Lung (tissue), 12 donors: ENCODE measurements around the gene LTA. TPM values are rescaled to one million over a fixed set of nuclear protein-coding genes. Genes with fewer than 3 reads are reported as not detected.

Source experiments
- ATAC-seq: fragments of 200-7000 bp; cut with Tn5 transposase; one replicate; pipeline ENCODE4 v1.9.1; 2020; ENCODE audit warnings: moderate number of reproducible peaks; ENCODE audit not compliant: insufficient read depth, low FRiP score
- DNase-seq, 3 donors: peaks; one replicate each; pipeline ENCODE4 v3.0.0-alpha.2; 2013 to 2017
- H3K27ac ChIP-seq, 2 donors: one replicate each; pipeline ENCODE4 v1.5.1; 2013; ENCODE audit warnings: mild to moderate bottlenecking in 2 of 2, moderate library complexity in 2 of 2, control low read depth in 1 of 2, inconsistent platforms in 1 of 2, low read depth in 1 of 2, low read length in 1 of 2
- H3K27me3 ChIP-seq, 3 donors: one replicate each; pipeline ENCODE4 v1.5.1; 2013; ENCODE audit warnings: low read length in 2 of 3; ENCODE audit not compliant: control insufficient read depth in 3 of 3, insufficient read depth in 3 of 3
- H3K36me3 ChIP-seq, 4 donors: one replicate each; pipeline ENCODE4 v1.5.1; 2013; ENCODE audit warnings: low read length in 4 of 4, mild to moderate bottlenecking in 1 of 4, moderate library complexity in 1 of 4; ENCODE audit not compliant: control insufficient read depth in 4 of 4, insufficient read depth in 4 of 4
- H3K4me1 ChIP-seq, 5 donors: one replicate each; pipeline ENCODE4 v1.5.1; 2013; ENCODE audit warnings: low read length in 5 of 5, mild to moderate bottlenecking in 2 of 5, moderate library complexity in 1 of 5; ENCODE audit not compliant: control insufficient read depth in 5 of 5, insufficient read depth in 5 of 5
- H3K4me3 ChIP-seq: one replicate; pipeline ENCODE4 v1.5.1; 2013; ENCODE audit warnings: mild to moderate bottlenecking, control low read depth, moderate library complexity
- H3K9ac ChIP-seq, 2 donors: one replicate each; pipeline ENCODE4 v1.5.1; 2013; ENCODE audit warnings: low read length in 2 of 2, control low read depth in 1 of 2; ENCODE audit not compliant: insufficient read depth in 1 of 2
- H3K9me3 ChIP-seq, 4 donors: one replicate each; pipeline ENCODE4 v1.5.1; 2013; ENCODE audit warnings: low read length in 3 of 4, mild to moderate bottlenecking in 1 of 4, moderate library complexity in 1 of 4; ENCODE audit not compliant: control insufficient read depth in 4 of 4, insufficient read depth in 3 of 4
- whole genome bisulfite sequencing, 2 donors: extraction: QIAGEN DNeasy Blood & Tissue Kit; methylation state at CpG; one replicate each; pipeline ENCODE4 v1.1.7; 2013; 5-methylcytosine and 5-hydroxymethylcytosine counted together
- polyA plus RNA-seq, 2 donors: library from polyadenylated mRNA; stranded (reverse); fragments of 200-250 nt; gene quantifications; one replicate each; pipeline ENCODE4 v1.2.1, GENCODE V29; 2013
- total RNA-seq, 2 donors: library from RNA; depleted of rRNA in 1 of 2; stranded (reverse); fragments of >200 nt in 1 of 2; gene quantifications; one replicate each; pipeline ENCODE4 v1.2.1, GENCODE V29; 2014 to 2021
- TF ChIP-seq, protein P1 (sequence below): IDR thresholded peaks from 2 replicates; pipeline ENCODE4 v1.5.1; 2012; ENCODE audit warnings: mild to moderate bottlenecking; ENCODE audit errors: control extremely low read depth, extremely low read depth
- donor health status: control.
- donor health status: control.
- donor health status: Bipolar disorder and iron deficiency.
- donor health status: healthy.
- donor health status: DM: yes; HTN: yes; CAD: no.

The LTA gene
- total and polyA plus RNA-seq, 4 donors, result 0.28 to 1.2 (median 0.47) TPM

DNA sequence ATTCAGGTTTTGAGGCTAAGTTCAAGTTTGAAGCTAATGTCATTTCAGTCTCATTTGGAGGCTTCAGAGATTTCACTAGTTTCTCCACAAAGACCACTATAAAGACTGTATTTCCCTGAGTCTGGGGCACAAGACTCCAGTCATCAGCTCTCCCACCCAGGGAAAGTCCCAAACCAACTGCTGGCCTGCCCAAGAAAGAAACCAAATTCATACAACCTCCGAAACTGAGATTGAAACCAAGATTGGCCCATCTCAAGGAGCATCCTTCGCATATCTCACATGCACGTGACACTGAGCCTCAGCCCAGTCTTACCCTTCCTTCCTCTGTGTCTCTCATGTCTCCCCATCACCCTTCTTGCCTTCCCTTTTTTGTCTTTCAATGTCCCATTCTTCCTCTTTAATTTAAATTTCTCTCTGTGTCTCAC lies 3.5 kb upstream of the LTA start:
- Histone ChIP-seq H3K27me3 (peaks cover 0 to 9% (median 0%) of the 10 kb centered on the region in 3 donors), H3K9me3 (no peaks in the 10 kb centered on the region), H3K9ac (no peak overlapping the region), H3K27ac (no peak overlapping the region), H3K4me1 (no peaks in the 10 kb centered on the region), H3K36me3 (no peaks in the 10 kb centered on the region), H3K4me3 (no peak overlapping the region)
- DNase-seq (no peak), ATAC-seq (peak; percentile 66)
- 7 to 53% methylated on average over 3 of the region's 3 CpGs for WGBS, 2 donors
- TF ChIP-seq, protein P1, sequence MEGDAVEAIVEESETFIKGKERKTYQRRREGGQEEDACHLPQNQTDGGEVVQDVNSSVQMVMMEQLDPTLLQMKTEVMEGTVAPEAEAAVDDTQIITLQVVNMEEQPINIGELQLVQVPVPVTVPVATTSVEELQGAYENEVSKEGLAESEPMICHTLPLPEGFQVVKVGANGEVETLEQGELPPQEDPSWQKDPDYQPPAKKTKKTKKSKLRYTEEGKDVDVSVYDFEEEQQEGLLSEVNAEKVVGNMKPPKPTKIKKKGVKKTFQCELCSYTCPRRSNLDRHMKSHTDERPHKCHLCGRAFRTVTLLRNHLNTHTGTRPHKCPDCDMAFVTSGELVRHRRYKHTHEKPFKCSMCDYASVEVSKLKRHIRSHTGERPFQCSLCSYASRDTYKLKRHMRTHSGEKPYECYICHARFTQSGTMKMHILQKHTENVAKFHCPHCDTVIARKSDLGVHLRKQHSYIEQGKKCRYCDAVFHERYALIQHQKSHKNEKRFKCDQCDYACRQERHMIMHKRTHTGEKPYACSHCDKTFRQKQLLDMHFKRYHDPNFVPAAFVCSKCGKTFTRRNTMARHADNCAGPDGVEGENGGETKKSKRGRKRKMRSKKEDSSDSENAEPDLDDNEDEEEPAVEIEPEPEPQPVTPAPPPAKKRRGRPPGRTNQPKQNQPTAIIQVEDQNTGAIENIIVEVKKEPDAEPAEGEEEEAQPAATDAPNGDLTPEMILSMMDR, result no peak

DNA sequence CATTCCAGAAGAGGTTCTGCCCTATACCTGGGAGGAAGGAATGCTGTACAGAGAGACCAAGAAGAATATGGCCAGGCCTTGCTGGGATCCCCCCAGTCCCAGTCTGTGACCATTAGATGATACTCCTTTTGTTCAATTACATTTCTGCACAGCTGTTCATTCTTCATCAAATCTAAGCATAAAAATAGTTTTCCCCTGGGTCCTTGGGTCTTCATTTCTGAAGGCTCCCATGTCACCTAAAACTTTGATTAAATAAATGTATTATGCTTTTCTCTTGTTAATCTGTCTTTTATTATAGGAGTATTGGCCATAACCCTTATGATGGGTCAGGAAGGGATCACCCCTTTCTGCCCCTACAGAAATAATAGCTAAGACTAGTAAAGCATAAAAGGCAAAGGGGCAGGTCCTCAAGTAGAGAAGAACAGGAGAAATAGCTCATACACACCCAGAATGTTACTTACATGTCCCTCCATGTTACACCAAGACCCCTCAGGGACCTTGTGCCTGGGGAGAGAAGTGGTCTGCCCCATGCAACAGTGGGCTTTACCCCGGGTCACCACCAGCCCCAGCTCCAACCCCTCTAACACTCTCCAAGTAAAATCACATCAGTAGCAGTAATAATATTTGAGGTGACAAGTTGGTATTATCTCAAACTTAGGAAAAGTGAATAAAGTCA lies 2.1 kb upstream of the LTA start:
- no peak for DNase-seq
- Histone ChIP-seq H3K9me3 (no peaks in the 10 kb centered on the region), H3K4me1 (no peaks in the 10 kb centered on the region), H3K4me3 (no peak overlapping the region), H3K27ac (no peak overlapping the region), H3K36me3 (no peaks in the 10 kb centered on the region), H3K27me3 (peaks cover 0 to 9% (median 0%) of the 10 kb centered on the region in 3 donors), H3K9ac (no peak overlapping the region)
- TF ChIP-seq, protein P1, result no peak
- ATAC-seq, result no peak
- WGBS, 2 donors, result 79 to 82% methylated on average over 1 of the region's 1 CpG

DNA sequence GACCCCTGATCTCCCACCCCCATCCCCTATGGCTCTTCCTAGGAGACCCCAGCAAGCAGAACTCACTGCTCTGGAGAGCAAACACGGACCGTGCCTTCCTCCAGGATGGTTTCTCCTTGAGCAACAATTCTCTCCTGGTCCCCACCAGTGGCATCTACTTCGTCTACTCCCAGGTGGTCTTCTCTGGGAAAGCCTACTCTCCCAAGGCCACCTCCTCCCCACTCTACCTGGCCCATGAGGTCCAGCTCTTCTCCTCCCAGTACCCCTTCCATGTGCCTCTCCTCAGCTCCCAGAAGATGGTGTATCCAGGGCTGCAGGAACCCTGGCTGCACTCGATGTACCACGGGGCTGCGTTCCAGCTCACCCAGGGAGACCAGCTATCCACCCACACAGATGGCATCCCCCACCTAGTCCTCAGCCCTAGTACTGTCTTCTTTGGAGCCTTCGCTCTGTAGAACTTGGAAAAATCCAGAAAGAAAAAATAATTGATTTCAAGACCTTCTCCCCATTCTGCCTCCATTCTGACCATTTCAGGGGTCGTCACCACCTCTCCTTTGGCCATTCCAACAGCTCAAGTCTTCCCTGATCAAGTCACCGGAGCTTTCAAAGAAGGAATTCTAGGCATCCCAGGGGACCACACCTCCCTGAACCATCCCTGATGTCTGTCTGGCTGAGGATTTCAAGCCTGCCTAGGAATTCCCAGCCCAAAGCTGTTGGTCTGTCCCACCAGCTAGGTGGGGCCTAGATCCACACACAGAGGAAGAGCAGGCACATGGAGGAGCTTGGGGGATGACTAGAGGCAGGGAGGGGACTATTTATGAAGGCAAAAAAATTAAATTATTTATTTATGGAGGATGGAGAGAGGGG lies 1.4 kb downstream of the LTA start:
- TF ChIP-seq, protein P1, result no peak
- H3K4me1 ChIP-seq, result no peaks in the 10 kb centered on the region
- H3K36me3 ChIP-seq, result no peaks in the 10 kb centered on the region
- WGBS, 2 donors, result 93 to 94% methylated on average over 9 of the region's 9 CpGs
- H3K27me3 ChIP-seq, result peaks cover 0 to 9% (median 0%) of the 10 kb centered on the region in 3 donors
- DNase-seq (no peak), ATAC-seq (no peak)
- no peaks in the 10 kb centered on the region for H3K9me3 ChIP-seq
- H3K27ac ChIP-seq, result no peak overlapping the region
- no peak overlapping the region for H3K4me3 ChIP-seq
- H3K9ac ChIP-seq, result no peak overlapping the region
